HepG2 (cell line): ENCODE results near the gene ZNF546.

Experiments
- CTCF ChIP-seq: sonication (generic); formaldehyde crosslinking; IDR thresholded peaks from 2 replicates; pipeline ENCODE4 v1.5.0; 2020; ENCODE audit warnings: mild to moderate bottlenecking, missing genetic modification reagents, moderate library complexity
- IRF9 ChIP-seq: sonication (generic); formaldehyde crosslinking; IDR thresholded peaks from 2 replicates; pipeline ENCODE4 v1.8.0; 2022; ENCODE audit warnings: missing genetic modification reagents, mild to moderate bottlenecking, borderline replicate concordance
- POLR2AphosphoS2 ChIP-seq: IDR thresholded peaks from 2 replicates; pipeline ENCODE4 v1.6.1; 2011; ENCODE audit warnings: low read depth, low read length, improper control_type of control experiment
- YY1 ChIP-seq: IDR thresholded peaks from 2 replicates; pipeline ENCODE4 v1.6.1; 2011; ENCODE audit warnings: low read length, low read depth, moderate library complexity, mild to moderate bottlenecking; ENCODE audit not compliant: insufficient read depth, insufficient replicate concordance
- ZNF503 ChIP-seq: sonication (generic); formaldehyde crosslinking; IDR thresholded peaks from 2 replicates; pipeline ENCODE4 v1.4.0; 2020; ENCODE audit warnings: missing genetic modification reagents

- no peak for TF ChIP-seq IRF9 (CRISPR knock-in tag)
- no peak for TF ChIP-seq YY1
- TF ChIP-seq POLR2AphosphoS2 = no peak
- no peak for TF ChIP-seq CTCF (CRISPR knock-in tag)
- no peak for TF ChIP-seq ZNF503 (CRISPR knock-in tag)
These were observed 14.0 kb upstream of the ZNF546 start for GRCh38 chr19:39982883-39983282.
